NCI-H2029 treated with DMSO at 0.1 percent for 48 hours (cell line): ENCODE results near the gene SLF2.
"Not testable (repeated sequence)": the region's sequence is repeated elsewhere in the genome, so short reads cannot be mapped to it uniquely, and the experiment has no call there.

Experiments
- DNase-seq: peaks from one replicate; lab custom pipeline; 2025; lab: John Stamatoyannopoulos, UW

SLF2 gene

GRCh38 chr10:100878291-100878910 lies 34.4 kb upstream of the SLF2 start:
- no peak for DNase-seq

DNA sequence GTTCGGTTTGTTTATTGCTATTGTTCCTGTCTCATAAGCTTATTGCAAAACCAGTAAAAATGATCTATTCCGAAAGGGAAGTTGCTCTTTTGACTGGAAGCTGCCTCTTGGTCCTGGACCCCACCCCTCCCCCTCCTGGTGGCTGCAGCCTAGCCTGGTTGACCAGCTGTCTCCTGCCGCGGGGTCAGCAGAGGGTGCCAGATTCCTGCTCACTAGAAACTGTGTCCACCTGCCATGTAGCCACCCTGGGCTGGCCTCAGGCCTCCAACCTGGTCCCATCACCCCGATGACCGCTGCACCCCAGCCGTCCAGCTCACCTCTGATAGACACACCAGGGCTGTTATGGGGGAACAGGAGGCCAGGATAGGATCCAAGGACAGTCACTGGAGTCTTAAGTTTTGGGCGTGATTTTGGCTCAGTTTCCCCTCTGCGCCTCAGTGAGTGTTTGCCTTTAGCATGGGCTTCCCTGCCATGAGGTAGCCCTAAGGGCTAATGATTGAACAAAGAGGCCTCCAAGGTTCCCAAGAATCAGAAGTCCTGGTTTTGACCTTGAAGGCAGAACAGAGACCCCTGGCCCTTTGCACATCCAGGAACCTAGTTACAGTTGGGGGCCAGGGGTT lies 32.9 kb upstream of the SLF2 start:
- DNase-seq = no peak

DNA sequence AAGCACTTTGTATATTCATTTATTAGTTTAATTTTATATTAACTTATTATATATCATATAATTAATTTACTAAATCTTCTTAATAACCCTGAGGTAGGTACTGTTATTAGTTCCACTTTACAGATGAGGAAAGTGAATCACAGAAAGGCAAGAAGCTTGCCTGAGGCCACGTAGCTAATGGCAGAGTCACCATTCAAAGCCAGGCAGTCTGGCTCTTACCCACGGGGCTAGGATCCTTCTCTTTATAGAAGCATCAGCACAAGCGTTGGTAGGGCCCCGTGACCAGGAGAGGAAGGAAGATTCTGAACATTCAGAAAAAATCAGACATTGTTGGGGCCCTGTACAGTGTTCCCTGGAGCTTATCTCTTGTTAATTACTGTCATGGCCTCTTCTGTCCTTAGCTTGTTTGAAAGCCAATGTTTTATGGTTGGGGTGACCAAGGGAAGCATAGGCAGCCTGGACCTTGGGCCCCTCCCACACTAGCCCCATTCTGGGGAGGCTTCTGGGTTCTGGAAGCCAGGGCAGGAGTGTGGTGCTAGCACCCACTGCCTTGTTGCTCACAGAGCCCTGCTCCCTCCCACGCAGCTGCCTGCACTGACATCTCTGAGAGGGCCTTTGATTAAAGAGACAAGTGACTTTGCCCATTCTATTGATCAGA lies 31.1 kb upstream of the SLF2 start:
- DNase-seq = no peak

GRCh38 chr10:100882252-100882651 lies 30.5 kb upstream of the SLF2 start:
- no peak for DNase-seq

GRCh38 chr10:100882671-100883311 lies 30.0 kb upstream of the SLF2 start:
- no peak for DNase-seq

DNA sequence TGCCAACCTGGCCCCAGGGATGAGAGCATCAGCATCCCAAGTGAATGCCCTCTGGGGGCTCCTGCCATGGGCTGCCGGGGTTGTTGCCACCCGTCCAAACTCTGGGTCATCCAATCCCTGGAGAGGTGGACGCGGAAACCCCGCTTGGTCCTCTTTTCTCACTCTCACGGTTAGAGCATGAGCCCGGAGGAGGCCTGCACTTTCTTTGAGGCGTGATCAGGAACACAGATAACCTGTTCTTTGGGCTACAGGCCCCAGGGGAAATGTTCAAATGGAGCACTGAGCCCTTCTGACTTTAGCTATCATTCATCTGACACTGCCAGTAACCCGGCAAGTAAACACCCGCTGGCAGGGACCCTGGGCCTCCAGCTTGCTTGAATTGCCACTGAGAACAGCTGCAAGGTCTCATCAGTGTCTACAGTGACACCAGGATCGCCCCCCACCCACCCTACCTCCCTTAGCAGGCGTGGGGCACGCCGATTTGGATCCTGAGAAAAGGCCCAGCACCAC lies 29.4 kb upstream of the SLF2 start:
- no peak for DNase-seq

GRCh38 chr10:100885611-100886010 lies 27.2 kb upstream of the SLF2 start:
- not testable (repeated sequence) for DNase-seq

GRCh38 chr10:100886091-100886490 lies 26.7 kb upstream of the SLF2 start:
- no peak for DNase-seq

GRCh38 chr10:100886521-100886920 lies 26.2 kb upstream of the SLF2 start:
- no peak for DNase-seq

DNA sequence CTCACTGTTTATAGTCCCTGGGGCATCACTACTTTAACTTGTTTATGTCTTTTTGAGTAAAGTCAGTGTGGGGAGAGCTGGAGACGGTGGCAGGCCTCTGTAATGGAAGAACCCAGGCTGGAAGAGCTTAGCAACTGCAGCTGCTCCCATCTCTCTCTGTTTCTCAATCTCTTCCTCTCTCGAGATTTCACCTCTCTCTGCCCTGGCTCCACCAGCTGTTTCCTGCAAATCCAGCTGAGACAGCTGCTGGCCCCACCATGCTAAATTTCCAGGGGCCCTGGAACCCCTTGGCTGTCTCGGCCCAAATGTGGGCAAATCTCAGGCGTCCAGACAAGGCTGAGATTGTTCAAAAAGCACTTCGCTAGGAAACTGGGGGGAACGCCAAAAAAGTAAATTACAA lies 25.8 kb upstream of the SLF2 start:
- no peak for DNase-seq

- no peak for DNase-seq
These were observed 24.9 kb upstream of the SLF2 start for GRCh38 chr10:100887761-100888296.

GRCh38 chr10:100888957-100889356 lies 23.8 kb upstream of the SLF2 start:
- no peak for DNase-seq

GRCh38 chr10:100889546-100889945 lies 23.2 kb upstream of the SLF2 start:
- DNase-seq = no peak

DNA sequence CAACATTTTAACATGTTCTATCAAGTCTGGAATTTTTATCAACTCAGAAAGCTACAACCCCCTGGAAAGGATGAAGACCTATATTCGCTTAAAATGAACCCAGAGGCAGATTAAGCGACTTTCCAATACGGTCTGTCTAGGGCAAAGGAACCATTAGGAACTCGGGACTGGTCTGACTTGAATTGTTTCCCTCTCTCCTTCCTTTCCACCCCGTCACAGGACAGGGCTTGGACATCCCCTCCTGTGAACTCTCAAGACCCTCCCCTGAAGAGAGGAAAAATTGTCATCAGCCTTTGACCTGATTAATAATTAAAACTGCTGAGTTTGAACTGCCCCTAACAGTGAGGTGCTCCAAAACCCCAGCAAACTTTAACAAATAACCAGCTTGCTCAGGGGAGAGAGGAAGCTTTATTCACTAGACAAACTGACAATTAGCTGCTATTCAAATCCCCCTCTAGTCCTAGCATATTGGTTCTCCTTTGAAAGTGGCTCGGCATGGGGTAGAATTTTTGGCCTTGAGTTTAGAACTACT lies 22.6 kb upstream of the SLF2 start:
- DNase-seq = no peak

DNA sequence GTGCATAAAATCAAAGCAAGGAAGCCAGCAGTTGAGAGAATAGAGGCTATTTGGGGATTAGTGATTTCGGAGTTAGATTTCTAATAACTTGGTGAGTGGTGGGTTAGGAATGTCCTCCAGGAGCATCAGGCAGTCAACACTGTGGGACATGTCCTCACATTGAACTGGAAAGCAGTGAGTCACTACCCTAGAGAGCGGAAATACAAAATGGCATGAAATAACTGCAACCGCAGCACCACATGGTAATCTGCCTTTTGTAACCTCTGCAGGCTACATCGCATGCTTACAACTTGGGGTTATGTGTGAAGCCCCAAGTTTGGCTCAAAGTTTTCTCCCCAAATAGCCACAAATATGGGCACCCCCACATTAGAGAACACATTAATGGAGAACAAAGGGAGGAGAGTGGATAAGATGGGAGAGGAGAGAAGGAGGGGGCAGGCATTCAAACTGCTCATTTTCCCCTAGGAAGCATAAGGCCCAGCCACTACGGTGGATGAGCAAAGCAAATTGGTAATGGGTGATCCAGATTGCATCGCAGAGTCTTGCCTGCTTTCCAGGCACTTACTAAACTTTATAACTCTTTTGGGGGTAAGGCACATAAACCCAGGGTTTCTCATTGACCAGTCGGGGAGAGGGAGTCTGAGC lies 22.0 kb upstream of the SLF2 start:
- no peak for DNase-seq

DNA sequence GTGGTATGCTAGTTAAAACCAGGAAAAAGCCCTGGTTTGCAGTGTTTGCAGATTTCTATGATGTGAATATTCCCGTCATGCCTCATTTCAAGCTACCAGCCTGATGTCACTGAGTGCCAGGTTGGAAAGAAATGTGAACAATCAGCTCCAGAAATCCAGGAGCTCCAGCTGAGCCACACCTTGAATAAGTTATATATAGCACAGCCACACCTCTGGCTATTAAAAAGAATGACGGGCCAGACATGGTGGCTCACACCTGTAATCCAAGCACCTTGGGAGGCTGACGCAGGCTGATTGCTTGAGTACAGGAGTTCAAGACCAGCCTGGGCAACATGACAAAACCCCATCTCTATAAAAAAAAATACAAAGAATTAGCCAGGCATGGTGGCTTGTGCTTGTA lies 18.7 kb upstream of the SLF2 start:
- no peak for DNase-seq

GRCh38 chr10:100894589-100895294 lies 18.0 kb upstream of the SLF2 start:
- DNase-seq = no peak

- no peak for DNase-seq
These were observed 17.4 kb upstream of the SLF2 start for GRCh38 chr10:100895346-100895745.

DNA sequence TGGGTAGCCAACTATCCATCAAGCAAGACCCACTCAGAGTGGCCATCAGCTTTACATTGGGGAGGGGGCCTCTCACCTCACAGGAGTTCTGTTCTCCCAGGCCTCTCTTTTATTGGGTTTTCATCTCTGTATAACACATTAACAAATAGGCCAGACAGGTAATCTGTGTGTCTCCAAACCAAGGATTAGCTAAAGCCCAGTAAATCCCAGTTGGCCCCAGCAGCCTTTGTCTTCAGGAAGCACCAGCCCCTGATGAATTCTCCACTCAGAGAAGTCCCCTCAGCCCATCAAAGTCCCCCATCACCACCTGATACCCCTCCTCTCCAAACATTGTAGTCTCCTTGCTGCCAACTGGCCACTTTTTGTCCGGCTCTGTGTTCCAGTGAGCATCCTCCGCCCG lies 16.9 kb upstream of the SLF2 start:
- no peak for DNase-seq

DNA sequence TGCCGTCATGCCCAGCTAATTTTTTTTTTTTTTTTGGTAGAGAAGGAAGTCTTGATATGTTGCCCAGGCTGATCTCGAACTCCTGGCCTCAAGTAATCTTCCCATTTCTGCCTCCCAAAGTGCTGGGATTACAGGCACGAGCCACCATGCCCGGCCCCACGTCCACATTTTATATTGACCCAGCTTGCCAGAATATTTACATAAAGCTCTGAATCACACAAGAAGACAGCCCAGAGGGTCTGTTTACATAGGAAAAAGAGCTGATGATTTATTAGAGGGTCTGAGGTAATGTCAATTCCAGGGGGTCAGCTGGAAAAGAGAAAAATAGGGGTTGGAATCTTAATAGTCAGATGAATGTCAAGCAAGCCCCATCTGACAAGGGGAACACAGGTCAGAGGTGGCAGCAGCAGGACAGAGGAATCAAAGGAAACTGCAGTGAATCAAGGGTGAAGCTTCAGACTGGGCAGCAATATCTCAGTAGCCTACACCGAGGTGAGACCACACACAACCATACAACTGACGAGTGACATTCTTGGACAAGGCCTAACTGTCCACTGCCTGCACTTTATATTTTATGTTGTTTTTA lies 15.8 kb upstream of the SLF2 start:
- DNase-seq = no peak

DNA sequence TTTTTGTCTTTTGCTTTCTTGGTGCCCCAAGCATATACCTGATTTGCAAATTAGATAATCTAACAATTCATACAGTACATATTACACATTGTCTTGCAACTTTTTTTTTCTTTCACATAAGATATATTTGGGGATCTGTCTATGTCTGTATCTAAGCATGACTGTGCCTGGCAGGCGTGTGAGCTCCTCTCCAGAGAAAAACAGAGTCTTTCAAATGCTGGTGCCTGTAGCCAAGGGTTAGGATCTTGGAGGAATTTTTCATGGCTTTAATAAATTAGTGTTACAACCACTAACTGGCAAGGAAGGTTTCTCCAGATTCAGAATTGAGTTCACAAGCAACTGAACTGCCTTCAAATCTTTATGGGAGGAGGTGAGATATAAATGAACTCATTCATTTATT lies 14.8 kb upstream of the SLF2 start:
- DNase-seq = no peak
